ENCODE data around the gene FGFR1OP2. TPM values are rescaled to one million over a fixed set of nuclear protein-coding genes. Genes with fewer than 3 reads are reported as not detected.

Gene FGFR1OP2
- total RNA-seq, 1 experiment from 2014 or later: 30.4 TPM

DNA sequence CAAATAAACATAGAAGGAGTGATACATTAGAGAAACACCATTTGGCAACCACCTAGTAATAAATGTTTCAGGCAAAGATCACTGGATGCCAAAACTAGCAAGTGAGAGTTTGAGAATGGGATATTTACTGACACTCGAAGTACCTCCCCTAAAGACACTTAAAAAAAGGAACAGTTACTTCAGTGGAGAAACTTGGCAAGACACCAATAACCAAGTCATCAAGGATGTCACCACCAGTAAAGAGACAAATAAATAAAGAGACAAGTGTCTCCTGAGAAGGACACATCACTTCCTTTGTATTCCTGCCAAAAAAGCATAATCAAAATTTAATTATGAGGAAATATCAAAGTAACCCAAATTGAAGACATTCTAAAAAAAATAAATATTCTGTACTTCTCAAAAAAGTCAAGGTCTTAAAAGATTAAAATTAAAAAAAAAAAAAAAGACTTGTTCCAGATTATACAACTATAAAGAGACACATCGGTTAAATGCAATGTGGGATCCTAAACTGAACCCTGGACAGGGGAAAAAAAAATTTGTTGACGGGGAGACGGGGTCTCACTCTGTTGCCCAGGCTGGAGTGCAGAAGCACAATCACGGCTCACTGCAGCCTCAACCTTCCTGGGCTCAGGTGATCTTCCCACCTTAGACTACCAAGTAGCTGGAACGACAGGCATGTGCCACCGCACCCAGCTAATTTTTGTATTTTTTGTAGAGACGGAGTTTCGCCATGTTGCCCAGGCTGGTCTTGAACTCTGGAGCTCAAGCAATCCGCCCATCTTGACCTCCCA, 49.6 kb downstream of the FGFR1OP2 start:
- Histone ChIP-seq H3K9me3 (no peaks in the 10 kb centered on the region), H3K27me3 (no peaks in the 10 kb centered on the region), H3K36me3 (no peaks in the 10 kb centered on the region; the same call in 1 of the 2 replicates), H3K4me3 (no peak overlapping the region)
- no peak for DNase-seq

GRCh38 chr12:26988703-26989102, 50.4 kb downstream of the FGFR1OP2 start:
- Histone ChIP-seq H3K4me3 (no peak overlapping the region), H3K27me3 (no peaks in the 10 kb centered on the region), H3K9me3 (no peaks in the 10 kb centered on the region), H3K36me3 (no peaks in the 10 kb centered on the region; the same call in 1 of the 2 replicates)
- DNase-seq: no peak

DNA sequence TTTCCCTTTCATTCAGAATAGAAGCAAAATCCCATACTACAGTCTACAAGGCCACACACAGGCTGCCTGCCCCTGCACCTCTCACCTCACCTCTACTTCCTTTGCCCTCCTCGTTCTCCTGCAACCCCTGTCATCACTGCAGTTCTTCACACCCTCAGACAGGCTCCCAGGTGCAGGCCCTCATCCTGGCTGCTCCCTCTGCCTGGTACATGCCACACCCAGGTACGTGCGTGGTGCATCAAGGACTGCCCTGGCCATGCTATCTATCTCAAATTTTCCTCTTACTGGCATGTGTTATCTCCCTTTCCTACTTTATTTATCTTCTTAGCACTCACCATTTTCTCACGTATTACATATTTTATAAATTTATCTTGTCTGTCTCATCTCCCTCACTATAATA, 51.6 kb downstream of the FGFR1OP2 start:
- no peaks in the 10 kb centered on the region; the same call in 1 of the 2 replicates for H3K36me3 ChIP-seq
- no peaks in the 10 kb centered on the region for H3K9me3 ChIP-seq
- H3K4me3 ChIP-seq: no peak overlapping the region
- H3K27me3 ChIP-seq: no peaks in the 10 kb centered on the region
- no peak for DNase-seq

DNA sequence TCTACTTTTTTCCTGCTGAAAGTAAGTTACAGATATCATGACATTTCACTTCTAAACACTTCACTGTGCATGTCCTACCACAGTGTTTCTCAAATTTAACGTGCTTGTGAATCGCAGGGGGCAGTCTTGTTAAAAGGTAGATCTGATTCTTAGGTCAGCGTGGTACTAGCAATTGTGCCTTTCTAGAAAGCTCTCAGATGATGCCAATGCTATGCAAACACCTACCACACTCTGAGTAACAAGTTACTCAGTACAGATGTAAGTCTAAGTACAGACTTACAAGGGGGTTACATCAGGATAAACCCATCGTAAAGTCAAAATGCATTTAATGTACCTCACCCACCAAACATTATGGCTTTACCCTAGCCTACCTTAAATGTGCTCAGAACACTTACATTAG, 53.6 kb downstream of the FGFR1OP2 start:
- H3K27me3 ChIP-seq: no peaks in the 10 kb centered on the region
- no peaks in the 10 kb centered on the region for H3K9me3 ChIP-seq
- no peak overlapping the region for H3K4me3 ChIP-seq
- no peaks in the 10 kb centered on the region; the same call in 1 of the 2 replicates for H3K36me3 ChIP-seq
- DNase-seq: no peak

GRCh38 chr12:26994109-26994508, 55.8 kb downstream of the FGFR1OP2 start:
- Histone ChIP-seq H3K4me3 (no peak overlapping the region), H3K9me3 (no peaks in the 10 kb centered on the region), H3K36me3 (no peaks in the 10 kb centered on the region; the same call in 1 of the 2 replicates), H3K27me3 (no peaks in the 10 kb centered on the region)
- DNase-seq: no peak

- Histone ChIP-seq H3K4me3 (no peak overlapping the region), H3K36me3 (no peaks in the 10 kb centered on the region; the same call in 1 of the 2 replicates), H3K9me3 (no peaks in the 10 kb centered on the region), H3K27me3 (no peaks in the 10 kb centered on the region)
- no peak for DNase-seq
Measured at GRCh38 chr12:26995706-26996105, 57.4 kb downstream of the FGFR1OP2 start.

- Histone ChIP-seq H3K27me3 (no peaks in the 10 kb centered on the region), H3K9me3 (no peaks in the 10 kb centered on the region), H3K36me3 (no peaks in the 10 kb centered on the region; the same call in 1 of the 2 replicates), H3K4me3 (no peak overlapping the region)
- no peak for DNase-seq
Measured at GRCh38 chr12:26997003-26997402, 58.7 kb downstream of the FGFR1OP2 start.

DNA sequence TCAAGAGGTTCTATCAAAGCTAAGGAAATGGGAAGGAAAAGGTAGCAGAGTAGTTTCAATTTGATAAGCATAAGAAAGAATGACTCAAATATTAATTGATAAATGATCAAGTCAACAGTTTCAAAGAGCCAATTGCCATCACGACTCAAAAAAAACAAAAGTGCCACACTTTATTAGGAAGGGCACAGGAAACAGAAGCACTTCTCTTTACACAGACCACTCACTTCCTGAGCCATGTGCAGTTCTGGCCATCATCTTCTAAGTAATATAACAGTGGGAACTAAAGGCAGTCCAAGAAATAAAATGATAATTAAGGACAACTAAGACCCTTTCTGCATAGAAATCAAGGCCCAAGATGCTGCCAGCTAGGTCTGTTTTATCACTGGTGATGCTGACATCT, 62.7 kb downstream of the FGFR1OP2 start:
- no peak for DNase-seq
- no peaks in the 10 kb centered on the region for H3K36me3 ChIP-seq
- H3K4me3 ChIP-seq: no peak overlapping the region
- H3K9me3 ChIP-seq: no peaks in the 10 kb centered on the region
- no peaks in the 10 kb centered on the region for H3K27me3 ChIP-seq

DNA sequence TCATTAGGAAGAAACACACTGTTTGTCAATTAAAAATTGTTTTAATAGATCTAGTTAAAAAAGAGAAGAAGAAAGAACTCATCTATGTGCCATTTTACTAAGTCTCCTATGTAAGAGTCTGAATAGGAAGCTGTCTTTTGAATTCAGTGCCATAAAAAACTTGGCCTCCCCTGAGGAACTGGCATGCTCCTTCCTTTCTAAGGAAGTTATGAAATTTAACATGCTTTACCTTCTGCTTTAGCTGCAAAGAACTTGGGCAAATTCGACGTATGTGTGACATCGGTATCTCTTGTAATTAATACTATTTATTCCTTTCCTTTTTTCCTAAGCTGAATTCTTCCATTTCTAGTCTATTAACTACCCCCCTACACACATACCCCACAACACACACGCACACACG, 63.4 kb downstream of the FGFR1OP2 start:
- Histone ChIP-seq H3K4me3 (no peak overlapping the region), H3K36me3 (no peaks in the 10 kb centered on the region), H3K27me3 (no peaks in the 10 kb centered on the region), H3K9me3 (no peaks in the 10 kb centered on the region)
- DNase-seq: no peak

DNA sequence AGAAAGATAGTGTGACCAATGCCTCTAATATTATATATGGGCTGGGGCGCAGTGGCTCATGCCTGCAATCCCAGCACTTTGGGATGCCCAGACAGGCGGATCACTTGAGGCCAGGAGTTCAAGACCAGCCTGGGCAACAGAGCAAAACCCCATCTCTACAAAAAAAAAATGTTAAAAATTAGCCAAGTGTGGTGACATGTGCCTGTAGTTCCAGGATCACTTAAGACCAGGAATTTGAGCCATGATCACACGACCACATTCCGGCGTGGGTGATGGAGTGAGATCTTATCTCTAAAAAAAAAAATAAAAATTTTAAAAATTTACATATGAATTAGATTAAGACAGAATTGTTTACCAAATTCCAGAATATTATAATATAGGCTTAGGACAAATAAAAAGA, 63.9 kb downstream of the FGFR1OP2 start:
- DNase-seq: no peak
- Histone ChIP-seq H3K27me3 (no peaks in the 10 kb centered on the region), H3K9me3 (no peaks in the 10 kb centered on the region), H3K36me3 (no peaks in the 10 kb centered on the region), H3K4me3 (no peak overlapping the region)

DNA sequence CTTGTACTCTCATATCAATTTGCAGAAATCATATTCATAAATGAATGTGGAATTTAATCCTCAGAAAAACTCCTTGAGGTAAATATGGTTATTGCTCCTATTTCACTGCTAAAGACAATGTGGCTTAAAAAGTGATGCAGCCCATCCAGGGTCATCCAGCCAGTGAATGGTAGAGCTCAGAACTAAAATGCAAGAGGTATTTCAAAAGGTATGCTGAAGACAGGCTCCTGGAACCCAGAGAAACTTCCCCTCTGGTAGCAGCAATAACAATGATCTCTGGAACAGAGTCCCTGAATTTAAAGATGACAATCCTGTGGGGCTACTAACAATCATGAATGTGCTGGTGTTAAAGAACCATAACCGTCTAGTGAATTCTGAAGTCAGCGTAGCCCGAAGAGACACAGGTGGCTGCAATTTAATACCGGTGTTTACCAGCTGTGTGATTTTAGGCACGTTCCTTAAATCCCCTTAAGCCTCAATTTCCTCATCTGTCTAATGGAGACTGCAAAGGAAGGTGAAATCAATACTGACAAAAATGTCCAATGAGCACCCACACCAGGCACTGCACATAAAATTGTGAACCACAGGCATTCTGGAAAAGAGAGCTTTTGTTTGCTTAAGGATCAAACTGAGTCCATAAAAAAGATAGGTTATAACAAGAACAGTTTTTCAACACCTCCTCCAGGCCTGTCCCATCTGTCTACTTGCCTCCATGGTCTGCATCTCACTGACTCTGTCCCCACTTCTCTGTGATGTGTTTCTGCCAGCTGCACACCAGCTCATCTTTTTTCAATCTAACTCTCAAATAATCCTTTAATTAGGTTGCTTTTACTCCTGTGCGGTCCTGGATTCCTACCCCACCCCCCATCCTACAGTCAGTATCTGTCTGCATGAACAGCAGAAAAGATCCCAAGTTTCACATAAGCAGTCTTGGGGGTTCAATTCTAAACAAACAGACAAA, 65.4 kb downstream of the FGFR1OP2 start:
- DNase-seq: no peak
- Histone ChIP-seq H3K9me3 (no peaks in the 10 kb centered on the region), H3K36me3 (no peaks in the 10 kb centered on the region), H3K4me3 (no peak overlapping the region), H3K27me3 (no peaks in the 10 kb centered on the region)

GRCh38 chr12:27005495-27005894, 67.2 kb downstream of the FGFR1OP2 start:
- H3K4me3 ChIP-seq: no peak overlapping the region
- no peak for DNase-seq

GRCh38 chr12:27006797-27007467, 68.7 kb downstream of the FGFR1OP2 start:
- Histone ChIP-seq H3K9me3 (no peaks in the 10 kb centered on the region), H3K36me3 (no peaks in the 10 kb centered on the region), H3K27me3 (no peaks in the 10 kb centered on the region), H3K4me3 (no peak overlapping the region)
- no peak for DNase-seq

More at GRCh38 chr12:27005495-27005894, 67.2 kb downstream of the FGFR1OP2 start:
- Histone ChIP-seq H3K9me3 (no peaks in the 10 kb centered on the region), H3K27me3 (no peaks in the 10 kb centered on the region), H3K36me3 (no peaks in the 10 kb centered on the region)

DNA sequence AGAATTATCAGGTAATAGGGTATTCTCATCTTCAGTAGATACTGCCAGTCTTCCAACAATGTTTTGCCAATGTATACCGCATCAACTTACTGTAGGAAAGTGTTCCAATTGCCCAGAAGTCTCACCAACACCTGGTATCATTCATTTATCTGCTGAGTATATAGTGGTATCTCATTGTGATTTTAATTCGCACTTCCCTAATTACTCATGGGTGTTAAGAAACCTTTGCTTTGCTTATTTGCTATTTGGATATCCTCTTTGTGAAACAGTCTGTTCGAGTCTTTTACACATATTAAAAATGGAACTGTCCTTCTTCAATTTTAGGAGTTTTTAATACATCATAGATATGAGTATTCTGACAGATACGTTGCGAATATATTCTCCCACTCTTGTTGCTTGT, 69.8 kb downstream of the FGFR1OP2 start:
- H3K9me3 ChIP-seq: no peaks in the 10 kb centered on the region

DNA sequence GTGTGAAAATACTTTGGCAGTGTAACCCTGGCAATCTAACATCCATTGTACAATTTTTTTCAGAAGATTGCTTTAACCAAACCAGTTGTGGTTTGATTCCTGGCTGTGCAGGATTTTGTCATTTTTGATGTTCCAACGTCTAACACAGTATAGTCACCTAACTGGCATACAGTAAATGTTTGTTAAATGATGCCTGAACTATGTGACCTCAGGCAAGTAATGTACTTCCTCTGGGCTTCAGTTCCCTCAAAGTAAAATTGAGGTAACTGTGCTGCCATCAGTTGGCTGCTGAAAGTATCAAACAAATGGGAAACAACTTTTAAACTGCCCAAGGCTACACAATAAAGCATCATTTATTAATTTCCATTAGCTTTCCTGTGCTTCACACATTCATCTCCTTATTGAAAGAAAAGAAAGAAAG, 71.6 kb downstream of the FGFR1OP2 start:
- DNase-seq: no peak
- H3K27me3 ChIP-seq: no peaks in the 10 kb centered on the region
- no peaks in the 10 kb centered on the region for H3K36me3 ChIP-seq
- H3K9me3 ChIP-seq: no peaks in the 10 kb centered on the region
- H3K4me3 ChIP-seq: no peak overlapping the region

More for the DNA sequence above, 69.8 kb downstream of the FGFR1OP2 start:
- no peaks in the 10 kb centered on the region for H3K27me3 ChIP-seq
- H3K4me3 ChIP-seq: no peak overlapping the region
- H3K36me3 ChIP-seq: no peaks in the 10 kb centered on the region
- DNase-seq: no peak

DNA sequence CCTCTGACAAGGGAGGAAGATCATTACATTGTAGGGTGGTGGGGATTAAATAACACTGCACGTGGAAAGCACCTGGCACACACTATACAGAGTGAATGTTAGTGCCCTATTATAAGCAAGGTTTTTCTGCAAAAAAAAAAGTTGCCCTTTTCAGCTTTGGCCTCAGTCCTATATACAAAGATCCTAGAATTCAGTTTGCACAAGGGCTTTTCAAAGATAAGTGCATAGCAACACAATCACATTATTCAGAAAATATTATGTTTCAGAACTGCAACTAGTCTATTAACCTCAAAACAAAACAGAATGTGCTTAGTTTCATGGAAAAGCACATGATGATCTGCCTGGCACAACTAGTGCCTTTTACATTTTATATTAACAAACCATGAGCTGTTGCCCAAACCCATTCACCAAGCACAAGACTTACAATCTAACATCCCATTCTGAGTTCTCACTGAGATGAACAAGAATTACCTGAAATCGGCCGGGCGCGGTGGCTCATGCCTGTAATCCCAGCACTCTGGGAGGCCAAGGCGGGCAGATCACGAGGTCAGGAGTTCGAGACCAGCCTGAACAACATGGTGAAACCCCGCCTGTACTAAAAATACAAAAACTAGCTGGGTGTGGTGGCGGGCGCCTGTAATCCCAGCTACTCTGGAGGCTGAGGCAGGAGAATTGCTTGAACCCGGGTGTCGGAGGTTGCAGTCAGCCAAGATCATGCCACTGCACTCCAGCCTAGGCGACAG, 74.1 kb downstream of the FGFR1OP2 start:
- Histone ChIP-seq H3K4me3 (no peak overlapping the region), H3K27me3 (no peaks in the 10 kb centered on the region), H3K9me3 (no peaks in the 10 kb centered on the region), H3K36me3 (no peaks in the 10 kb centered on the region)
- DNase-seq: no peak

All from MG63 (cell line).